Endodermal cell (in vitro differentiated cells): ENCODE measurements around the gene SKIL. TPM values are rescaled to one million over a fixed set of nuclear protein-coding genes. Genes with fewer than 3 reads are reported as not detected.

Experiments used
- DNase-seq: peaks from one replicate; pipeline ENCODE4 v3.0.0-alpha.2; 2017
- H3K27ac ChIP-seq: 2 replicates; pipeline ENCODE4 v1.5.1; 2013; ENCODE audit warnings: mild to moderate bottlenecking, low read depth, low read length, moderate library complexity
- H3K27me3 ChIP-seq: 2 replicates; pipeline ENCODE4 v1.6.1; 2013; ENCODE audit warnings: mild to moderate bottlenecking, low read length, moderate library complexity; ENCODE audit not compliant: insufficient read depth, control insufficient read depth, poor library complexity, severe bottlenecking
- H3K36me3 ChIP-seq: 2 replicates; pipeline ENCODE4 v1.7.0; 2013; ENCODE audit warnings: mild to moderate bottlenecking, low read length, moderate library complexity; ENCODE audit not compliant: control insufficient read depth, insufficient read depth
- H3K4me1 ChIP-seq: one replicate; pipeline ENCODE4 v1.7.0; 2013; ENCODE audit warnings: low read length; ENCODE audit not compliant: control insufficient read depth, insufficient read depth
- H3K4me3 ChIP-seq: 2 replicates; pipeline ENCODE4 v1.5.1; 2013; ENCODE audit warnings: mild to moderate bottlenecking, low read length, moderate library complexity
- H3K9ac ChIP-seq: 2 replicates; pipeline ENCODE4 v1.6.1; 2013; ENCODE audit warnings: mild to moderate bottlenecking, low read length, moderate library complexity; ENCODE audit not compliant: poor library complexity, severe bottlenecking; ENCODE audit errors: extremely low read depth
- H3K9me3 ChIP-seq: 2 replicates; pipeline ENCODE4 v1.6.1; 2013; ENCODE audit warnings: mild to moderate bottlenecking, low read length, moderate library complexity; ENCODE audit not compliant: control insufficient read depth
- H3K27ac Mint-ChIP-seq: 2 replicates; pipeline ENCODE4 v1.8.0; 2020; ENCODE audit warnings: mixed read lengths
- H3K27me3 Mint-ChIP-seq: 2 replicates; pipeline ENCODE4 v1.8.0; 2021; ENCODE audit warnings: mild to moderate bottlenecking, mixed read lengths; ENCODE audit not compliant: insufficient read depth
- H3K36me3 Mint-ChIP-seq: 2 replicates; pipeline ENCODE4 v1.8.0; 2020; ENCODE audit warnings: low read depth, mixed read lengths
- H3K4me1 Mint-ChIP-seq: 2 replicates; pipeline ENCODE4 v1.8.0; 2020; ENCODE audit warnings: mixed read lengths
- H3K4me3 Mint-ChIP-seq: 2 replicates; pipeline ENCODE4 v1.8.0; 2020; ENCODE audit warnings: mild to moderate bottlenecking, moderate library complexity, mixed read lengths
- H3K9me3 Mint-ChIP-seq: 2 replicates; pipeline ENCODE4 v1.8.0; 2020; ENCODE audit warnings: mild to moderate bottlenecking, mixed read lengths
- WGBS, 2 experiments: methylation state at CpG; one replicate each; pipeline versions ENCODE4 v1.1.5 to v1.1.7; 2013; ENCODE audit warnings: missing lambda C conversion rate in 2 of 2, mixed read lengths in 1 of 2; ENCODE audit not compliant: insufficient coverage in 1 of 2, insufficient read length in 1 of 2; 5-methylcytosine and 5-hydroxymethylcytosine counted together
- total RNA-seq, 2 donors: library from RNA; stranded (reverse); fragmentation: NEBNext Ultra II Directional in 1 of 2; extraction: Animal tissue kit (Norgen Biotek cat#: 25700) in 1 of 2; gene quantifications; 2 replicates in 1 of 2; 3 replicates in 1 of 2; pipeline ENCODE4 v1.2.1, GENCODE V29; 2021
- TF ChIP-seq, protein P1 (sequence below): fragments of 200-600 bp; sonication (generic); conservative IDR thresholded peaks from 2 replicates; pipeline ENCODE4 v1.5.0; 2021; ENCODE audit warnings: antibody characterized with exemption, mild to moderate bottlenecking

Gene SKIL
- total RNA-seq, 2 donors from 2014 or later, result 147 to 174 TPM

DNA sequence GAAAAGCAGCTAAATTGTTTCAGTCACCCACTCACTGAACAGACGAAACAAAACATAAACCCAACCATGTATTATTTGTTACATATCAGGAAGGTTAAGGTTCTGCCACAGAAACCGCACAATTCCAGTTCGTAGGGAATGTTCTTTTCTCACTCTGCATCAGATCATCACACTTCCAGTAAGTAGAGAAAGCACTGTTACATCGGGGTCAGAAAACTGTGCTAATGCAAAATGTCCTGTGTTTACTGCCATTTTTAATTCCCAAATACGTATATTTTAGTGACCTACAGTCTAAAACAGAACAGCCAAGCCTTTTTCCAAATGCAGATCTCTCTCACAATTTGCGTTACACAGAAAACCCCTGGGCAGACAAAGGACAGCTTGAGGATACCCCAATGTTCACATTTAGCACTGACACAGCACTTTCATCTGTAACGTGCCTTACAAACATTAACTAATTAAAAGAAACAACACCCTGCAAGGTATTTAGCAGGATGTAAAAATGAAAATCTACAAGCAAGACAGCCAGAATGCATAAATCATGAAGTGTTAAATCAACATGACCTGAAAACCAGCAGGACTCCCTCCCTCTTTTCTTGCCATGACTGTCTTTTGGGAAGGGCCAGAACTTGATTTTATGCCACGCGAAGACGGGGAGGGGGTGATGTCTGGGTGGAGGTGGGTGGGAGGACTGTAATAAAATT, 34.8 kb upstream of the SKIL start:
- peak overlapping the region; percentile 83 for H3K27ac ChIP-seq
- whole genome bisulfite sequencing, 2 experiments, result 66 to 82% methylated on average over 5 to 10 of the region's 10 CpGs

DNA sequence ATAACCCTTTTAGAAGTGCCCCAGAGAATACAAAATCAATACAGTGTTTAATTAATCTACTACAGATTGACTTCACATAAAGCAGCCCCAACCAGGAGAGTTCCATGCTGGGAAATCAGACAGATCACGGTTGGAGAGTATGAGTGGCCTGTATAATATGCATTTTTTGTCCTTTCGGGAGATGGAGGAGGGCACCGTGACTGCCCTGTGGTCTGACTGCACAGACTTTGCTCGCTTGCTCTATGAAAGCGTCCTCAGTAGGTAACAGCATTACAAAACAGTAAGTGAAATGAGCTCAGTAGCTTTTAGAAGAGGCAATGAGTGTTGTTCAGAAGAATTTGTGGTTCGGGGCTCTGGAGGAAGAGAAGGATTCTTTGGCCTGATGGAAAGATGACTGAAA, 34.2 kb upstream of the SKIL start:
- Histone ChIP-seq H3K27ac (peak overlapping the region; percentile 83), H3K9me3 (peaks cover 29% of the 10 kb centered on the region), H3K9ac (no peak overlapping the region), H3K36me3 (no peaks in the 10 kb centered on the region), H3K4me3 (no peak overlapping the region), H3K4me1 (peaks cover 4% of the 10 kb centered on the region), H3K27me3 (no peaks in the 10 kb centered on the region)
- peaks cover 2% of the 10 kb centered on the region for H3K36me3 Mint-ChIP-seq
- H3K4me3 Mint-ChIP-seq, result no peak overlapping the region
- no peak overlapping the region for H3K27ac Mint-ChIP-seq
- peaks cover 3% of the 10 kb centered on the region for H3K27me3 Mint-ChIP-seq
- peaks cover 38% of the 10 kb centered on the region for H3K9me3 Mint-ChIP-seq
- WGBS, 2 experiments, result 55 to 80% methylated on average over 6 of the region's 6 CpGs
- no peak for DNase-seq
- H3K4me1 Mint-ChIP-seq, result peaks cover 21% of the 10 kb centered on the region
- TF ChIP-seq, protein P1, sequence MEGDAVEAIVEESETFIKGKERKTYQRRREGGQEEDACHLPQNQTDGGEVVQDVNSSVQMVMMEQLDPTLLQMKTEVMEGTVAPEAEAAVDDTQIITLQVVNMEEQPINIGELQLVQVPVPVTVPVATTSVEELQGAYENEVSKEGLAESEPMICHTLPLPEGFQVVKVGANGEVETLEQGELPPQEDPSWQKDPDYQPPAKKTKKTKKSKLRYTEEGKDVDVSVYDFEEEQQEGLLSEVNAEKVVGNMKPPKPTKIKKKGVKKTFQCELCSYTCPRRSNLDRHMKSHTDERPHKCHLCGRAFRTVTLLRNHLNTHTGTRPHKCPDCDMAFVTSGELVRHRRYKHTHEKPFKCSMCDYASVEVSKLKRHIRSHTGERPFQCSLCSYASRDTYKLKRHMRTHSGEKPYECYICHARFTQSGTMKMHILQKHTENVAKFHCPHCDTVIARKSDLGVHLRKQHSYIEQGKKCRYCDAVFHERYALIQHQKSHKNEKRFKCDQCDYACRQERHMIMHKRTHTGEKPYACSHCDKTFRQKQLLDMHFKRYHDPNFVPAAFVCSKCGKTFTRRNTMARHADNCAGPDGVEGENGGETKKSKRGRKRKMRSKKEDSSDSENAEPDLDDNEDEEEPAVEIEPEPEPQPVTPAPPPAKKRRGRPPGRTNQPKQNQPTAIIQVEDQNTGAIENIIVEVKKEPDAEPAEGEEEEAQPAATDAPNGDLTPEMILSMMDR, result no peak

More for the DNA sequence above, 34.8 kb upstream of the SKIL start:
- H3K27me3 Mint-ChIP-seq, result peaks cover 3% of the 10 kb centered on the region
- peaks cover 2% of the 10 kb centered on the region for H3K36me3 Mint-ChIP-seq
- H3K4me3 ChIP-seq, result no peak overlapping the region
- H3K4me1 Mint-ChIP-seq, result peaks cover 23% of the 10 kb centered on the region
- no peak for DNase-seq
- TF ChIP-seq, protein P1, result no peak
- H3K27me3 ChIP-seq, result no peaks in the 10 kb centered on the region
- no peak overlapping the region for H3K4me3 Mint-ChIP-seq
- H3K9me3 ChIP-seq, result peaks cover 29% of the 10 kb centered on the region
- peaks cover 32% of the 10 kb centered on the region for H3K9me3 Mint-ChIP-seq
- H3K36me3 ChIP-seq, result no peaks in the 10 kb centered on the region
- H3K9ac ChIP-seq, result no peak overlapping the region
- peaks cover 4% of the 10 kb centered on the region for H3K4me1 ChIP-seq
- no peak overlapping the region for H3K27ac Mint-ChIP-seq

DNA sequence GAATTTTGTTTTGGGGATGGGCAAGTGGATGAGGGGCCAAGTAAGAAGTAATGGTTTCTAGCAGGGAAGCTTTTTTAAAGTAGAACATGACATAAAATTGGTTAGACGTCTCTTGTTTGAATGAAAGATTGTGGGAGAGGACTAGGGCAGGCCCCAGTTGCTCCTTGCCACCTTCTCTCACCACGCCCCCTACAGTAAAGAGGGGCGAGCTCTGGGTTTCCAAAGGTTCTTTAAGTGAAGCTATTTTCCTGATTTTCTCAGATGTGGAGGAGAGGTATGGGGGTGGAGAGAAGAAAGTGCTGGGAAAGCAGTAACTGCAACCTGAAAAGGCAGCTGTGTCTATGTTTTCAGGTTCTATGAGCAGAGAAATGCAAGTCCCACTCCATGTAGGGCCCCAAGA, 32.6 kb upstream of the SKIL start:
- WGBS, 2 experiments, result 88 to 100% methylated on average over 1 to 3 of the region's 3 CpGs
- peaks cover 2% of the 10 kb centered on the region for H3K36me3 Mint-ChIP-seq
- Histone ChIP-seq H3K9ac (no peak overlapping the region), H3K27ac (no peak overlapping the region), H3K4me3 (no peak overlapping the region), H3K9me3 (peaks cover 31% of the 10 kb centered on the region), H3K36me3 (no peaks in the 10 kb centered on the region), H3K4me1 (peaks cover 4% of the 10 kb centered on the region), H3K27me3 (no peaks in the 10 kb centered on the region)
- H3K4me3 Mint-ChIP-seq, result no peak overlapping the region
- H3K4me1 Mint-ChIP-seq, result peaks cover 21% of the 10 kb centered on the region
- peaks cover 43% of the 10 kb centered on the region for H3K9me3 Mint-ChIP-seq
- H3K27ac Mint-ChIP-seq, result no peak overlapping the region
- DNase-seq, result no peak
- peaks cover 3% of the 10 kb centered on the region for H3K27me3 Mint-ChIP-seq
- TF ChIP-seq, protein P1, result peak; percentile 32
